ENCODE data around the gene GET4. TPM values are rescaled to one million over a fixed set of nuclear protein-coding genes. Genes with fewer than 3 reads are reported as not detected.

Gene GET4
- polyA plus RNA-seq, 1 donor (not counting 4 experiments of a cell fraction or from before 2014, with no cell fraction given) = 21.1 TPM

DNA sequence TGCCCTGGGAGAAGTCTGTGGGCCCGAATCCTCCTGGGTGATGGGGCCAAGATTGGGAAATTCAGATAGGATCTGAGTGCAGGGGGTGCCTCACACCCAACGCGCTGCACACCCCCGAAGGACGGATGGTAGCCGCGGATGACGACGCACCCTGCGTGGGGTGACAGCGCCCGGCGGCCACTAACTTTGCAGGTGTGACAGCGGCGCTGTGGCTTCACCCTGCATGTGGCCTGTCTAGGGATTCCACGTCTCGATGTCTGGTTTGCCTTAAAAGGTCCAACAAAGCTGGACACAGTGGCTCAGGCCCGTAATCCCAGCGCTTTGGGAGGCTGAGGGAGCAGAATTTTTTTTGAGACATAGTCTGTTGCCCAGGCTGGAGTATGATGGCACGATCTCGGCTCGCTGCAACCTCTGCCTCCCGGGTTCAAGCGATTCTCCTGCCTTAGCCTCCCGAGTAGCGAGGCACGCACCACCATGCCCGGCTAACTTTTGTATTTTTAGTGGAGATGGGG lies 59.6 kb downstream of the GET4 start:
- Histone ChIP-seq H3K36me3 (ENCODE audit: control insufficient read depth in 2 of 2, extremely low read depth in 1 of 2, insufficient read depth in 2 of 2, low read length in 2 of 2) (no peaks in the 10 kb centered on the region), H2AFZ (ENCODE audit: control insufficient read depth, low read length) (no peak overlapping the region), H3K27me3 (ENCODE audit: control insufficient read depth, extremely low read depth, insufficient read depth, low read length) (peaks cover 2% of the 10 kb centered on the region), H3K9ac (ENCODE audit: control insufficient read depth, extremely low read depth, insufficient read depth, low read length) (no peak overlapping the region), H3K27ac (ENCODE audit: control insufficient read depth, insufficient read depth, low read length) (no peak overlapping the region), H4K20me1 (ENCODE audit: control insufficient read depth, extremely low read depth, insufficient read depth, low read length) (no peaks in the 10 kb centered on the region), H3K4me3 (ENCODE audit: control insufficient read depth in 2 of 3, extremely low read depth in 1 of 3, insufficient read depth in 2 of 3, low read depth in 1 of 3, low read length in 3 of 3) (no peak overlapping the region), H3K79me2 (ENCODE audit: control insufficient read depth, insufficient read depth, low read length) (no peaks in the 10 kb centered on the region), H3K4me1 (ENCODE audit: control insufficient read depth, extremely low read depth, insufficient read depth, low read length) (no peaks in the 10 kb centered on the region), H3K9me3 (ENCODE audit: control insufficient read depth, low read depth, low read length) (no peaks in the 10 kb centered on the region), H3K9me1 (ENCODE audit: control insufficient read depth, extremely low read depth, insufficient read depth, low read length) (no peaks in the 10 kb centered on the region), H3K4me2 (ENCODE audit: control insufficient read depth, extremely low read depth, insufficient read depth, low read depth, low read length) (no peak overlapping the region)
- dilution Hi-C loops (cut with MboI; ENCODE audit: extremely low pct_ligation_motif_present, low sequenced_read_pairs) = no loop called here
- no peak for FAIRE-seq
- no peak for DNase-seq (ENCODE audit: low read depth, low spot score)
- TF ChIP-seq EZH2 (IDR thresholded peaks at IDR 0.05; ENCODE audit: low read length) = no peak
- TF ChIP-seq CTCF (optimal IDR thresholded peaks at IDR 0.05 in 1 of 3, IDR thresholded peaks at IDR 0.05 in 1 of 3, conservative IDR thresholded peaks at IDR 0.05 in 1 of 3; ENCODE audit: extremely low read depth in 1 of 3, insufficient read depth in 2 of 3, low read length in 3 of 3) = no peak

GRCh38 chr7:936386-937054 lies 60.2 kb downstream of the GET4 start:
- no peak overlapping the region for H3K4me2 ChIP-seq (ENCODE audit: control insufficient read depth, extremely low read depth, insufficient read depth, low read depth, low read length)
- H3K9me1 ChIP-seq (ENCODE audit: control insufficient read depth, extremely low read depth, insufficient read depth, low read length) = no peaks in the 10 kb centered on the region
- H2AFZ ChIP-seq (ENCODE audit: control insufficient read depth, low read length) = no peak overlapping the region
- no peak overlapping the region for H3K4me3 ChIP-seq (ENCODE audit: control insufficient read depth in 2 of 3, extremely low read depth in 1 of 3, insufficient read depth in 2 of 3, low read depth in 1 of 3, low read length in 3 of 3)
- peaks cover 2% of the 10 kb centered on the region for H3K27me3 ChIP-seq (ENCODE audit: control insufficient read depth, extremely low read depth, insufficient read depth, low read length)
- TF ChIP-seq EZH2 (IDR thresholded peaks at IDR 0.05; ENCODE audit: low read length) = no peak
- no peak for TF ChIP-seq CTCF (optimal IDR thresholded peaks at IDR 0.05 in 1 of 3, IDR thresholded peaks at IDR 0.05 in 1 of 3, conservative IDR thresholded peaks at IDR 0.05 in 1 of 3; ENCODE audit: extremely low read depth in 1 of 3, insufficient read depth in 2 of 3, low read length in 3 of 3)
- H3K79me2 ChIP-seq (ENCODE audit: control insufficient read depth, insufficient read depth, low read length) = no peaks in the 10 kb centered on the region
- no peaks in the 10 kb centered on the region for H4K20me1 ChIP-seq (ENCODE audit: control insufficient read depth, extremely low read depth, insufficient read depth, low read length)
- no peak overlapping the region for H3K9ac ChIP-seq (ENCODE audit: control insufficient read depth, extremely low read depth, insufficient read depth, low read length)
- DNase-seq (ENCODE audit: low read depth, low spot score) (no peak), FAIRE-seq (peak; percentile 36)
- no peak overlapping the region for H3K27ac ChIP-seq (ENCODE audit: control insufficient read depth, insufficient read depth, low read length)
- no peaks in the 10 kb centered on the region for H3K9me3 ChIP-seq (ENCODE audit: control insufficient read depth, low read depth, low read length)
- dilution Hi-C loops (cut with MboI; ENCODE audit: extremely low pct_ligation_motif_present, low sequenced_read_pairs) = no loop called here
- H3K4me1 ChIP-seq (ENCODE audit: control insufficient read depth, extremely low read depth, insufficient read depth, low read length) = no peaks in the 10 kb centered on the region
- no peaks in the 10 kb centered on the region for H3K36me3 ChIP-seq (ENCODE audit: control insufficient read depth in 2 of 2, extremely low read depth in 1 of 2, insufficient read depth in 2 of 2, low read length in 2 of 2)
